Neural progenitor cell (in vitro differentiated cells): ENCODE results near the gene ABHD14A. TPM values are rescaled to one million over a fixed set of nuclear protein-coding genes. Genes with fewer than 3 reads are reported as not detected.
A peak's percentile ranks its signal among the peaks of the same experiment; 100 is the strongest.

Experiments
- DNase-seq: peaks from one replicate; pipeline ENCODE4 v3.0.0-alpha.2; 2016; ENCODE audit warnings: low spot score
- H2AFZ ChIP-seq: fragments of 200-600 bp; sonication (generic); replicated peaks from 2 replicates; pipeline ENCODE4 v1.6.1; 2016; ENCODE audit warnings: antibody characterized with exemption
- H3F3A ChIP-seq: fragments of 200-600 bp; sonication (generic); 2 replicates; pipeline ENCODE4 v1.6.1; 2016; ENCODE audit warnings: antibody characterized with exemption, low read depth
- H3K27ac ChIP-seq: fragments of 200-600 bp; sonication (generic); 2 replicates; pipeline ENCODE4 v1.5.1; 2016; ENCODE audit warnings: mild to moderate bottlenecking
- H3K27me3 ChIP-seq: fragments of 200-600 bp; sonication (generic); 2 replicates; pipeline ENCODE4 v1.6.1; 2016; ENCODE audit warnings: mild to moderate bottlenecking, moderate library complexity
- H3K36me3 ChIP-seq: fragments of 200-600 bp; sonication (generic); 2 replicates; pipeline ENCODE4 v1.5.1; 2016
- H3K4me1 ChIP-seq: fragments of 200-600 bp; sonication (generic); 2 replicates; pipeline ENCODE4 v1.6.1; 2016; ENCODE audit warnings: mixed run types
- H3K4me2 ChIP-seq: fragments of 200-600 bp; sonication (generic); 2 replicates; pipeline ENCODE4 v1.6.1; 2016
- H3K4me3 ChIP-seq: fragments of 200-600 bp; sonication (generic); 2 replicates; pipeline ENCODE4 v1.5.1; 2016
- H3K79me2 ChIP-seq: fragments of 200-600 bp; sonication (generic); 2 replicates; pipeline ENCODE4 v1.6.1; 2016; ENCODE audit warnings: low read depth
- H3K9ac ChIP-seq: fragments of 200-600 bp; sonication (generic); 2 replicates; pipeline ENCODE4 v1.6.1; 2016
- H3K9me3 ChIP-seq: fragments of 200-600 bp; sonication (generic); 2 replicates; pipeline ENCODE4 v1.5.1; 2016; ENCODE audit warnings: low read depth
- H4K20me1 ChIP-seq: fragments of 200-600 bp; sonication (generic); 2 replicates; pipeline ENCODE4 v1.6.1; 2016; ENCODE audit warnings: low read depth
- H3K27ac Mint-ChIP-seq: 3 replicates; pipeline ENCODE4 v1.8.0; 2021; ENCODE audit warnings: mixed read lengths
- H3K27me3 Mint-ChIP-seq: 2 replicates; pipeline ENCODE4 v1.8.0; 2022; ENCODE audit warnings: low read depth, mild to moderate bottlenecking, inconsistent platforms, moderate library complexity, mixed read lengths; ENCODE audit not compliant: insufficient read depth
- H3K36me3 Mint-ChIP-seq: 3 replicates; pipeline ENCODE4 v1.8.0; 2021; ENCODE audit warnings: mixed read lengths
- H3K4me1 Mint-ChIP-seq: 3 replicates; pipeline ENCODE4 v1.8.0; 2021; ENCODE audit warnings: mixed read lengths
- H3K4me3 Mint-ChIP-seq: 3 replicates; pipeline ENCODE4 v1.8.0; 2021; ENCODE audit warnings: mild to moderate bottlenecking, moderate library complexity, mixed read lengths
- H3K9me3 Mint-ChIP-seq: 3 replicates; pipeline ENCODE4 v1.8.0; 2020; ENCODE audit warnings: mixed read lengths
- CTCF ChIP-seq: fragments of 200-600 bp; sonication (generic); IDR thresholded peaks from 2 replicates; pipeline ENCODE4 v1.5.1; 2017; ENCODE audit warnings: antibody characterized with exemption, mild to moderate bottlenecking
- EZH2 ChIP-seq: fragments of 200-600 bp; sonication (generic); IDR thresholded peaks from 2 replicates; pipeline ENCODE4 v1.6.1; 2017; ENCODE audit warnings: antibody characterized with exemption, mild to moderate bottlenecking, moderate library complexity
- EZH2phosphoT487 ChIP-seq: fragments of 200-600 bp; sonication (generic); IDR thresholded peaks from 2 replicates; pipeline ENCODE4 v1.6.1; 2017; ENCODE audit warnings: antibody characterized with exemption
- total RNA-seq: library from RNA; depleted of rRNA; stranded (reverse); fragments of >200 nt; gene quantifications from 2 replicates; pipeline ENCODE4 v1.2.3, GENCODE V29; 2015; ENCODE audit warnings: low replicate concordance

ABHD14A gene
- total RNA-seq, 1 donor from 2014 or later = 4.0 TPM

GRCh38 chr3:52023860-52024764, 49.2 kb downstream of the ABHD14A start:
- H3K79me2 ChIP-seq = no peaks in the 10 kb centered on the region
- H2AFZ ChIP-seq = peak overlapping the region; percentile 1
- no peak overlapping the region for H3K4me3 ChIP-seq
- Mint-ChIP-seq H3K36me3 (no peaks in the 10 kb centered on the region), H3K4me3 (no peak overlapping the region), H3K9me3 (no peaks in the 10 kb centered on the region), H3K27me3 (peaks cover 2% of the 10 kb centered on the region), H3K27ac (peak overlapping the region; percentile 29), H3K4me1 (peaks cover 50% of the 10 kb centered on the region)
- H3K27me3 ChIP-seq = no peaks in the 10 kb centered on the region
- no peaks in the 10 kb centered on the region for H3K9me3 ChIP-seq
- H3K36me3 ChIP-seq = no peaks in the 10 kb centered on the region
- H3K4me2 ChIP-seq = no peak overlapping the region
- no peaks in the 10 kb centered on the region for H4K20me1 ChIP-seq
- H3K27ac ChIP-seq = no peak overlapping the region
- DNase-seq = no peak
- no peak for TF ChIP-seq EZH2phosphoT487
- no peak for TF ChIP-seq CTCF
- TF ChIP-seq EZH2 = no peak
- no peaks in the 10 kb centered on the region for H3F3A ChIP-seq
- H3K9ac ChIP-seq = no peak overlapping the region
- peaks cover 25% of the 10 kb centered on the region for H3K4me1 ChIP-seq

GRCh38 chr3:52024765-52025452, 50.0 kb downstream of the ABHD14A start:
- no peak overlapping the region for H2AFZ ChIP-seq
- Mint-ChIP-seq H3K27me3 (peaks cover 2% of the 10 kb centered on the region), H3K9me3 (no peaks in the 10 kb centered on the region), H3K36me3 (no peaks in the 10 kb centered on the region), H3K27ac (peak overlapping the region; percentile 69), H3K4me3 (no peak overlapping the region), H3K4me1 (peaks cover 48% of the 10 kb centered on the region)
- no peaks in the 10 kb centered on the region for H3K9me3 ChIP-seq
- H3F3A ChIP-seq = no peaks in the 10 kb centered on the region
- no peak overlapping the region for H3K9ac ChIP-seq
- no peaks in the 10 kb centered on the region for H3K36me3 ChIP-seq
- TF ChIP-seq EZH2 (no peak), EZH2phosphoT487 (no peak), CTCF (no peak)
- H3K4me3 ChIP-seq = no peak overlapping the region
- no peak overlapping the region for H3K27ac ChIP-seq
- H4K20me1 ChIP-seq = no peaks in the 10 kb centered on the region
- H3K79me2 ChIP-seq = no peaks in the 10 kb centered on the region
- no peak overlapping the region for H3K4me2 ChIP-seq
- no peak for DNase-seq
- no peaks in the 10 kb centered on the region for H3K27me3 ChIP-seq
- H3K4me1 ChIP-seq = peaks cover 25% of the 10 kb centered on the region

GRCh38 chr3:52025453-52025852, 50.6 kb downstream of the ABHD14A start:
- Mint-ChIP-seq H3K4me1 (peaks cover 46% of the 10 kb centered on the region), H3K4me3 (no peak overlapping the region), H3K9me3 (no peaks in the 10 kb centered on the region), H3K27ac (peak overlapping the region; percentile 69), H3K27me3 (peaks cover 2% of the 10 kb centered on the region), H3K36me3 (no peaks in the 10 kb centered on the region)
- Histone ChIP-seq H3K9ac (no peak overlapping the region), H3K4me1 (peaks cover 25% of the 10 kb centered on the region), H2AFZ (no peak overlapping the region), H3K4me2 (no peak overlapping the region), H3K9me3 (no peaks in the 10 kb centered on the region), H3K4me3 (no peak overlapping the region), H4K20me1 (no peaks in the 10 kb centered on the region), H3K27ac (no peak overlapping the region), H3K79me2 (no peaks in the 10 kb centered on the region), H3F3A (no peaks in the 10 kb centered on the region), H3K27me3 (no peaks in the 10 kb centered on the region), H3K36me3 (no peaks in the 10 kb centered on the region)
- DNase-seq = no peak
- TF ChIP-seq EZH2phosphoT487 = no peak
- no peak for TF ChIP-seq CTCF
- TF ChIP-seq EZH2 = no peak
